GM19324 (cell line): ENCODE measurements around the gene SCT.

ENCODE experiments used
- ATAC-seq: cut with Tn5 transposase; IDR thresholded peaks from one replicate; pipeline ENCODE4 v1.9.1; 2021; ENCODE audit warnings: mild to moderate bottlenecking, moderate library complexity; ENCODE audit not compliant: unreplicated experiment, low FRiP score

The SCT gene

DNA sequence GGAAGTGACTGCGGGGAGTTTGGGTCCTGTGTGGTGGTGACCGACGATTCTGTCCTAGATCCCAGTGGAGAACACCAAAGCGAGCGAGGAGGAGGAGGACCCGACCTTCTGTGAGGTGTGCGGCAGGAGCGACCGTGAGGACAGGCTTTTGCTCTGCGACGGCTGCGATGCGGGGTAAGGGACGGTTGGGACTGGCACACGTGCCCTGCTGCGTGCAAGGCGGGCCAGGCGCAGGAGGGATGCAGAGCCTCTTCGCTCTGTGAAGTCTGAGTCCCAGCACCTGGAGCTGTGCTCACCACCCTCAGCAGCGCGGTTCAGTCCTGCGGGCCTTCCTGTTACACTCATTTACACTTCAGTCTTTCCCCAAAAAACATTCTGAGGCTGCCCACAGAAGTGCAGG is 34.5 kb downstream of the SCT start:
- no peak for ATAC-seq

DNA sequence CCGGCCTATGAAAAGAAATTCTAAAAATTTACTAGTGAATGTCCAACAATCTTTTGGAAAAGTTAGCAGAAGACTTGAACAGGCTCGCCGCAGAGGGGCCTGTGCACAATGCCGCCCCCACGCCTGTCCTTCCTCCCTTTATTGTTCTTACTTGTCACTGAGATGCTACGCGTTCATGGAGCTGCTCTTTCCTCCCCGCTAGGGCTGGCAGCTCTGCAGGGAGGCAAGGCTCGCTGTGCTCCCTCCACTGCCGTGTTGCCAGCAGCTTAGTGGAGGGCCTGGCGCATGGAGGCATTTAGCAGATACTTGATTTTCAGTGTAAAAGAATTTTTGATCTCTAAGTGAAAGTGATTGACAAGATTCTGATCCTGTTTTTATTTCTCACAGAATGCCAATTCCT is 36.0 kb downstream of the SCT start:
- no peak for ATAC-seq

GRCh38 chr11:589798-590197 is 37.2 kb downstream of the SCT start:
- no peak for ATAC-seq

GRCh38 chr11:587978-588380 is 39.0 kb downstream of the SCT start:
- no peak for ATAC-seq

DNA sequence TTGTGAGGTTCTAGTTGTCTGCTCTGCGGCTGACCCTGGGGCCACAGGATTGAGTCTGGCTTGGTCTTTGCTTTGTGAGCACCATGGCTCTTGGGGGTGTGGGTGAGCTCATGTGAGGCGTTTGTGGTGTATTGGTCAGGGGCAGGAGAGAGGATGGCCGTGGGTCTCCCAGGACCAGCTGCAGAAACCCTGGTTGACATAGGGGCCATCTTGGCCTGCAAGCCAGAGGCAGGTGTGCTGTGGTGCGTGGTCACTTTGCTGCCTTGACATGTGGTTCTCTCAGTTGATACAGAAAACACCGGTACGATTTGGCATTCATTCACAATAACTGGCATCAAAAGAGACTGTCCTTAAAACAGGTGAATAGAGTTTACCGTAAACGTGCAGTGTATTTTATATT is 39.4 kb downstream of the SCT start:
- ATAC-seq, result no peak

DNA sequence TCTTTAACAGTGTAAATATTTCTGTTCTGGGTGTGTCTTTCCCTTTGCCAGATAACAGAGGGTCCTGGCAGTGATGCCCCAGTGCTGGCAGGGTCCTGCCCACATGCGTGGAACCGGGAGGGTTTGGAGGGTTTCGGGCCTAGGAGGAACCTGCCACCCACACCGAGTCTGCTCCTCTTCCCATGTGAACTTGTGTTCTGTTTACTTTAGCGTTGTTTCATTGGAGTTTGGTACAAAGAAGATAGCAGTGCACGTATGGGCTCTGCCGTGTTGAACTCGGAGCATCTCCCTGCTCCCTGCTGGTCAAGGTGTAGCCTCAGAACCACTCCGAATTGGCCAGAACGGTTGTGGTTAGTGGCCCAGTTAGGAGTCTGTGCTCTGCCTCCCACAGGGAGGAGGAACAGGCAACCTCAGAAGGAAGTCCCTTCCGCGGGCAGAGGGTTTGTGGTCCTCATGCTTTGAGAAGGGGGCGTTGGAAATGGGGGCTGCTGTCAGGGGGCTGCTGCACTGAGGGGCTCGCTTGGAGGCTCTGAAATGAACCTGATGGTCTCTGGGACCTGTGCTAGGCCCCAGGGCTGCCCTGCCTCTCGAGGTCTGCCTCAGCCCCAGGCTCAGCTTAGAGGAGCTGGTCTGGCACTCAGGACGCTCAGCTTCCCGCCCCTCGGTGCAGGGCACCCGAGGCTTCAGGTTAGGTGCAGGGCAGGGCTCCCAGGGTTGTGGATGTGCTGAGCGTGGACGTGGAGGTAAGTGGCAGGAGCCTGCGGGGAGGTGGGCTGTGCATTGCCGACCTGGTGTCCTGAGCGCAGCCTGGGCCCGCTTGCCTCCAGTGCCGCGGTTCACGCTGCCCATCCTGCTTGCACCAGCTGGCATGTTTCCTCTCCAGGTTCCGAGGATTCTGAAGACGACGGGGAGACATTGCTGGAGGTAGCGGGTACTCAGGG is 40.3 kb downstream of the SCT start:
- no peak for ATAC-seq

- ATAC-seq, result no peak
These were observed 42.7 kb downstream of the SCT start for GRCh38 chr11:584287-584686.

GRCh38 chr11:581752-582151 is 45.2 kb downstream of the SCT start:
- ATAC-seq, result no peak

DNA sequence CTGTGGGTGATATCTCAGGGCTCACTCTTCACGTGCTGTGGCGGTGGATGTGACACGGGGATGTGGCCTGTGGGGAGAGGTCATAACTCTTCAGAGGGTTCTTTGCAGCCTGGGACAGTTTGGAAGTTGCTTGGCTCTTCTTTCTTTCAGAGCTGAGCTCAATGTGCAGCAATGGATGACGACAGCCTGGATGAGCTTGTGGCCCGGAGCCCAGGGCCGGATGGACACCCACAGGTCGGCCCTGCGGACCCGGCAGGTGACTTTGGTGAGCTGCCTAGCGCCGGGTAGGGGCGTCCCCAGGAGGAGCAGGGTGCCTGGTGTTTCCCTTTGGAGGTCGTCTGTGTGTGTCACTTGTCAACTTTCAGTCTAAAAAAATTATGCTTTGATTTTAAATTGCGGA is 45.6 kb downstream of the SCT start:
- ATAC-seq, result no peak

DNA sequence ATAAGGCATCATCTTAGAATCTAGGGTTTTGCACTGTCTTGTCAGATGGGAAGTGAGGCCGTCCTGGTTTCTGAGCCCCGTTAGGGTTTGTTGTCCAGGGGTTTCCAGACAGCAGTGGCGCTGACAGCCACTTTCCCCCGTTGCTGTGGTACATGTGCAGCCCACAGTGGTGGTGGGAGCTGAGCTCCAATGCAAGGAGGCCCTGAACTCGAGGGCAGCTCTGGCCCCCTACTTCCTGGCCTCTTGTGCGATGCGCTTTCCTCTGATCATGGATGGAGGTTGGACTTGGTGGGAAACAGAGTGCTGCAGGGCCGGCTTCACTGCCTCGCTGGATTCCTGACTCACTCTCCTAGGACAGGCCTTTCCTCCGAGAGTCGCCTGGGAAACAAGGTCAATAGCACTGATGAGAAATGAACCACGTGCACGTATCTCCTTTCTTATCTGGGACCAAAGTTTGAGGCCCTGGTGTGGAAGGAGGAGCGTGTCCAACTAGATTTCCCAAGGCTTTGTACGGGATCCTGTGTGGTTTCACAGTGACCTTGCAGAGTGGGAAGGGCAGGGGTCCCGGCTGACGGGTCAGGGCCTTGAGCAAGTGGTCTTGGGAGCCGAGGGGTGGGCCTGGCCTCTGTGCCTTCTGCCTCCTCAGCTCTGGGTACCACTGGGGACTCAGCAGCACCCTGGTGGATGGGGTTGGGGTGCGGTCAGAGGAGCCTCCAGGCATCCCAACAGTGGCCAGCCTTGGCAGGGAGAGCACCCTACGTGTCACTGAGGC is 47.0 kb downstream of the SCT start:
- ATAC-seq, result no peak

GRCh38 chr11:578276-579035 is 48.5 kb downstream of the SCT start:
- no peak for ATAC-seq

DNA sequence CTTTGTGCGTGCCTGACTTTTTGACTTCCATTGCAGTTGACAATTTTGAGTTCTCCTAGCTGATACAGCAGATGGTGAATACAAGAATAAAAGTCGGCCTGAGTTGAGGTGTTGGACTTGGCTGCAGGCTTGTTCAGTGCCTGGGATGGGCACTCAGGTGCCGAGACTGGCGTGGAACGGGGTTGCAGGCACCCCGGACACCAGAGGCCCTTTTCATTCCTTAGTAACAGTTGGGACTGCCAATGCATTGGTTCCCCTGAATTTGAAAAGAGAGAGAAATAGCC is 49.4 kb downstream of the SCT start:
- ATAC-seq, result no peak

DNA sequence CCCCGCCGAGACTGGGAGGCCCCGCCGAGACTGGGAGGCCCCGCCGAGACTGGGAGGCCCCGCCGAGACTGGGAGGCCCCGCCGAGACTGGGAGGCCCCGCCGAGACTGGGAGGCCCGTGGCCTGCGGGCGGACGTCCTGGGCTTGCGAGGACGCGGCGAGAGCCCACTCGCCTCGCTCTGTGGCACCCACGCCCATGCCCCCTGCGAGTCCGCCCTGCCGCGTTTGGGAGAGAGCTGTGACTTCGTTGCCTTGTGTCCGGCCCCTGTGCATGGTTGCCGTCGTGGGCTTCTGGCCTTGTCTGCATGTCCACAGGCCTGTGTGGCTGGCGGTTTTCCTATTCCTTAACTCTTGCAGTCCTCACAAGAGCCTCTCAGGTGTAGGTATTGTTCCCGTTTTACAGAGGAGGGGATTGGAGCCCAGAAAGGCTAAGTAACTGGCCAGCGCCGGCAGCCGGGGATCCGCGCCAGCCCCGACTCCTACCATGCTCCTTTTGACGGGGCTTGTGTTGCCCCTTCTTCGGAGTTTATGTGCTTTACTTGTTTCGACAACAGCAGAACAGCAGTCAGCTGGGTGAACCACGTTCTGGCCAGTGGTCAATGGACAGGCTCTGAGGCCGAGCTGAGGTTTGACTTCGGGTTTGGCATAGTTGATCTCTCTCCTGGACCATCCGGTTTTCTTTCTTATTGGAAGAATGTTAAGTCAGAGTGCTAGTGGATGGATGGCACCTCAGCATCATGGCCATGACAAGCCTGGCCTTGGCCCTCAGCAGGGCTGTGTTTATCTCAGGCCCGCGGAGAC is 50.0 kb downstream of the SCT start:
- no peak for ATAC-seq
